Measurements from ENCODE around the gene ACOT11. TPM values are rescaled to one million over a fixed set of nuclear protein-coding genes. Genes with fewer than 3 reads are reported as not detected.

ACOT11 gene
- total RNA-seq, 2 donors from 2014 or later = 5.6 to 6.0 TPM

DNA sequence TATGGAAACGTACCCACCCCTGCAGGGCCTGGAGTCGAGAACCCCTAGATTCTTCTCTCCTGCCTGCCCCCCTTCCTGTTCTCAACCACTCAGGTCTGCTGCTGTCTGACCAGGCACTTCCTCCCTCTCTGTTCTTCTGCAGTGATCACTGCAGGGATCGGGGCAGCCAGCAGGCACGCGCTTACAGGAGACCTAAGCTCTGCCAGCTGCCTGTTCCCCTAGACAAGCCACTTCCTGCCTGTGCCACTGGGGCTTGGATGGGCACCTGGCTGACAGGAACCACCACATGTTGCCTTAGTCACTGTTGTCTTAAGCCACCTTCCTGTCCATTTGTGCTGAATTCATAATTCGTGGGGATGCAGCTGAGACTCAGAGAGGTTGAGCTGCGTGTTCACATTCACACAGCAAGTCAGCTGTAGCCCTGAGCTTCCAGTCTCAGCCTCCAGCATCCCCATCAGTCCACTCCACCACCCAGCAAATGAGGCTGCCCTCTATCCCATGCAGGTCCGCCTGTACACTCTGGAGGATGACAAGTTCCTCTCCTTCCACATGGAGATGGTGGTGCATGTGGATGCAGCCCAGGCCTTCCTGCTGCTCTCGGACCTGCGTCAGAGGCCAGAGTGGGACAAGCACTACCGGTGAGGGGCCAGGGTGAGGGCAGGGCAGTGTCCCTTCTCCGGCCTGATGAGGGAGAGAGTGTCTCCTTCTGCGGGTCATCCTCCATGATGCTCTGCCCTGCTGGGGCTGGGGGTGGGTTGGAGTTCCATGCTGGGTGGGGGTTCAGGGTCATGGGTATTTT is 56.7 kb downstream of the ACOT11 start:
- TF ChIP-seq, protein P1, sequence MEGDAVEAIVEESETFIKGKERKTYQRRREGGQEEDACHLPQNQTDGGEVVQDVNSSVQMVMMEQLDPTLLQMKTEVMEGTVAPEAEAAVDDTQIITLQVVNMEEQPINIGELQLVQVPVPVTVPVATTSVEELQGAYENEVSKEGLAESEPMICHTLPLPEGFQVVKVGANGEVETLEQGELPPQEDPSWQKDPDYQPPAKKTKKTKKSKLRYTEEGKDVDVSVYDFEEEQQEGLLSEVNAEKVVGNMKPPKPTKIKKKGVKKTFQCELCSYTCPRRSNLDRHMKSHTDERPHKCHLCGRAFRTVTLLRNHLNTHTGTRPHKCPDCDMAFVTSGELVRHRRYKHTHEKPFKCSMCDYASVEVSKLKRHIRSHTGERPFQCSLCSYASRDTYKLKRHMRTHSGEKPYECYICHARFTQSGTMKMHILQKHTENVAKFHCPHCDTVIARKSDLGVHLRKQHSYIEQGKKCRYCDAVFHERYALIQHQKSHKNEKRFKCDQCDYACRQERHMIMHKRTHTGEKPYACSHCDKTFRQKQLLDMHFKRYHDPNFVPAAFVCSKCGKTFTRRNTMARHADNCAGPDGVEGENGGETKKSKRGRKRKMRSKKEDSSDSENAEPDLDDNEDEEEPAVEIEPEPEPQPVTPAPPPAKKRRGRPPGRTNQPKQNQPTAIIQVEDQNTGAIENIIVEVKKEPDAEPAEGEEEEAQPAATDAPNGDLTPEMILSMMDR (conservative IDR thresholded peaks at IDR 0.05) = no peak
- Mint-ChIP-seq H3K4me3 (no peak overlapping the region), H3K9me3 (no peaks in the 10 kb centered on the region), H3K27ac (no peak overlapping the region), H3K36me3 (ENCODE audit: low read depth) (no peaks in the 10 kb centered on the region), H3K4me1 (no peaks in the 10 kb centered on the region), H3K27me3 (ENCODE audit: insufficient read depth) (no peaks in the 10 kb centered on the region)
- no peaks in the 10 kb centered on the region for H3K36me3 ChIP-seq (ENCODE audit: control insufficient read depth, insufficient read depth, low read length)
- 93 to 95% methylated on average over 11 to 13 of the region's 13 CpGs for WGBS, 2 experiments (ENCODE audit: insufficient coverage in 1 of 2, insufficient read length in 1 of 2)
- H3K9ac ChIP-seq (ENCODE audit: extremely low read depth, low read length, poor library complexity, severe bottlenecking) = no peak overlapping the region
- H3K4me1 ChIP-seq (ENCODE audit: control insufficient read depth, insufficient read depth, low read length) = no peaks in the 10 kb centered on the region
- no peak overlapping the region for H3K4me3 ChIP-seq (ENCODE audit: low read length)
- H3K27me3 ChIP-seq (ENCODE audit: control insufficient read depth, insufficient read depth, low read length, poor library complexity, severe bottlenecking) = no peaks in the 10 kb centered on the region
- no peak for DNase-seq
- no peaks in the 10 kb centered on the region for H3K9me3 ChIP-seq (ENCODE audit: control insufficient read depth, low read length)
- H3K27ac ChIP-seq (ENCODE audit: low read depth, low read length) = no peak overlapping the region

DNA sequence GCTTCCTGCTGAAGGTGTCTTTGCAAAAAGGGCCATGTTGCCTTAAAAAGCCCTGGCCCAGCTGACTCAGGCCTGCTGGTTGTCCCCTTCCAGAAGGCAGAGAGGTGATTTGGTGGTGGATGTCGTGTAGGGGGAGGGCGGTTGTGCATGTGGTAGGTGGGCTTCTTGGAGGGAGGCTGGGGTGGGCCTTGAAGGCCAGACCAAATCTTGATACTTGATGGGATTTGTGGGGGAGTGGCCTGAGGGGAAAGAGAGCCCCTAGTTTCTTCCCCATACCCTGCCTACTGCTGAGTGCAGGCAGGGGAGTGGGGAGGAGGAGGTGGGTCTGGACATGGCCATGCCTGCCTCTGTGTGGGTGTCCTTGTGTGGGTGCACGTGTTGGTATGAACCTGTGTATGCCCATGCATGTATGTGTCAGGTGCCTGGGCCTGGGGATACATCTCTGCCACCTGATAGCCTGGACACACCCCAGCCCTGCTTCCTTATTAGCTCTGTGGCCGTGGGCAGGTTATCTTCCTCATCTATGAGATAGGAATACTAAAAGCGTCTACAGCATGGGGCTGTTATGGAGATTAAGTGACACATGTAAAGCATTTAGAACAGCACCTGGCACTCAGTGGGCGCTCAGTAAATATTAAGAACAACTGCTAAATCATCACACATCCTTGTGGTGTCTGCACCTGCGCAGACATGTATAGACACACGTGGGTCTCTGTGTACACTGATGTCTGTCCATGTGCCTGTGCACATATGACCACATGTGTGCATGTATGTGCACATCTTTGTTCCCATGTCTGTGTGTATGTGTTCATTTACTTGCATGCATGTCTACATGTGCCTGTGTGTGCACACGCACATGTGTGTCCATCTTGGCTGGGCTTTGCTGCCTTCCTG is 58.3 kb downstream of the ACOT11 start:
- Mint-ChIP-seq H3K4me3 (no peak overlapping the region), H3K4me1 (no peaks in the 10 kb centered on the region), H3K27me3 (ENCODE audit: insufficient read depth) (no peaks in the 10 kb centered on the region), H3K9me3 (no peaks in the 10 kb centered on the region), H3K27ac (no peak overlapping the region), H3K36me3 (ENCODE audit: low read depth) (no peaks in the 10 kb centered on the region)
- WGBS, 2 experiments (ENCODE audit: insufficient coverage in 1 of 2, insufficient read length in 1 of 2) = 92 to 94% methylated on average over 6 to 9 of the region's 9 CpGs
- Histone ChIP-seq H3K4me1 (ENCODE audit: control insufficient read depth, insufficient read depth, low read length) (no peaks in the 10 kb centered on the region), H3K27ac (ENCODE audit: low read depth, low read length) (no peak overlapping the region), H3K9ac (ENCODE audit: extremely low read depth, low read length, poor library complexity, severe bottlenecking) (no peak overlapping the region), H3K4me3 (ENCODE audit: low read length) (no peak overlapping the region), H3K36me3 (ENCODE audit: control insufficient read depth, insufficient read depth, low read length) (no peaks in the 10 kb centered on the region), H3K9me3 (ENCODE audit: control insufficient read depth, low read length) (no peaks in the 10 kb centered on the region), H3K27me3 (ENCODE audit: control insufficient read depth, insufficient read depth, low read length, poor library complexity, severe bottlenecking) (no peaks in the 10 kb centered on the region)
- TF ChIP-seq, protein P1 (conservative IDR thresholded peaks at IDR 0.05) = no peak
- DNase-seq = no peak

DNA sequence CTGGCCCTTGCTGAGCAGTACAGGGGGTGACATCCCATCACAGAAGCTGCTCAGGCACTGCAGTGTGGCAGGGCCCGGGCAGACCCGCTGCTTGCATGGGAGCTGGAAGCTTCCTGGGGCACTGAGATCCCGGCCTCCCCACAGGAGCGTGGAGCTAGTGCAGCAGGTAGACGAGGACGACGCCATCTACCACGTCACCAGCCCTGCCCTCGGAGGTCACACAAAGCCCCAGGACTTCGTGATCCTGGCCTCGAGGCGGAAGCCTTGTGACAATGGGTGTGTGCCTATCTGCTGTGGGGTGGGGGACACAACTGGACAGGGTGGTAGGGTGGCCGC is 58.9 kb downstream of the ACOT11 start:
- Mint-ChIP-seq H3K4me1 (no peaks in the 10 kb centered on the region), H3K27ac (no peak overlapping the region), H3K36me3 (ENCODE audit: low read depth) (no peaks in the 10 kb centered on the region), H3K27me3 (ENCODE audit: insufficient read depth) (no peaks in the 10 kb centered on the region), H3K9me3 (no peaks in the 10 kb centered on the region), H3K4me3 (no peak overlapping the region)
- H3K4me1 ChIP-seq (ENCODE audit: control insufficient read depth, insufficient read depth, low read length) = no peaks in the 10 kb centered on the region
- no peak overlapping the region for H3K4me3 ChIP-seq (ENCODE audit: low read length)
- no peaks in the 10 kb centered on the region for H3K27me3 ChIP-seq (ENCODE audit: control insufficient read depth, insufficient read depth, low read length, poor library complexity, severe bottlenecking)
- H3K9ac ChIP-seq (ENCODE audit: extremely low read depth, low read length, poor library complexity, severe bottlenecking) = no peak overlapping the region
- no peak for DNase-seq
- H3K9me3 ChIP-seq (ENCODE audit: control insufficient read depth, low read length) = no peaks in the 10 kb centered on the region
- H3K36me3 ChIP-seq (ENCODE audit: control insufficient read depth, insufficient read depth, low read length) = no peaks in the 10 kb centered on the region
- no peak overlapping the region for H3K27ac ChIP-seq (ENCODE audit: low read depth, low read length)
- TF ChIP-seq, protein P1 (conservative IDR thresholded peaks at IDR 0.05) = no peak
- WGBS, 2 experiments (ENCODE audit: insufficient coverage in 1 of 2, insufficient read length in 1 of 2) = 93 to 94% methylated on average over 8 to 13 of the region's 13 CpGs

Data from endodermal cell (in vitro differentiated cells).